ENCODE measurements around the gene FGF11. TPM values are rescaled to one million over a fixed set of nuclear protein-coding genes. Genes with fewer than 3 reads are reported as not detected.
A peak's percentile ranks its signal among the peaks of the same experiment; 100 is the strongest.

Gene FGF11
- total and polyA plus RNA-seq, 10 donors: 1.0 to 5.5 (median 3.0) TPM

DNA sequence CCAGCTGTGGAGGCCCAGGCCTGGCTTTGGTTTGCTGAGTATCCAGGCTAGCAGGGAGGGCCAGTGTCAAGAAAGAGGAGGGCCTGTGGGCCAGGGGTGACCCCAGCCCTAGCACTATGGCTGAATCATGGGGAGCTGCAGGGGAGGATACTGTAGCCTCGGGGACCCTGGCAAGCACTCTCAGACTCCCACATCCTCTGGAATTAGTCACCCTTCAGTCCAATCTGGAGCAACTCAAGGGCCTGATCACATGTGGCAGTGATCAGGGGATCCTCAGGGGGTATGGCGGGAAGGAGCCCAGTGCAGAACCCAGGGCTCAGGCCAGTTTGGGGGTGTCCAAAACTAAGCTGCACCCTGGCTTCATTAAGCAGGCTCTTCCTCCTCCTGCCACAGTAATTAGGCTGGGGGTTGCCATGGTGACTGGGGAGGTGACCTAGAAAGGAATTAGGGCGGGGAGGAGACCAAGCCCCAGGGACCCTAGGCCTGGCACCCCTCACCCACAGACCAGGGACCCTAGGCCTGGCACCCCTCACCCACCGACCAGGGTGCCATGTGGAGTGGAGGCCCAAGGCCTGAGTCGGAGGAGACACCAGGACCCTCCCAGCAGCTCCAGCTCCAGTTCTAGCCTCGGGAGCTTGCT is 25.8 kb upstream of the FGF11 start:
- Histone ChIP-seq H3K9me3 (no peaks in the 10 kb centered on the region), H3K4me3 (no peak overlapping the region), H3K36me3 (peaks cover 0 to 7% (median 0%) of the 10 kb centered on the region in 6 donors), H3K27me3 (replicated peaks in 1 of 7) (peaks cover 0 to 6% (median 0%) of the 10 kb centered on the region in 7 donors), H3K27ac (peak overlapping the region in 5 of 8 donors; percentile 5 to 33 (median 23)), H3K4me1 (peaks cover 0 to under 1% (median 0%) of the 10 kb centered on the region in 6 donors)
- DNase-seq: no peak
- intact Hi-C loops (cut with DNase I; ENCODE audit: low total_unique reads): no loop called here
- 56 to 81% (median 75%) methylated on average over 3 to 6 of the region's 6 CpGs for WGBS, 5 donors
- TF ChIP-seq POLR2A (IDR thresholded peaks at IDR 0.05): no peak
- TF ChIP-seq, protein P1, sequence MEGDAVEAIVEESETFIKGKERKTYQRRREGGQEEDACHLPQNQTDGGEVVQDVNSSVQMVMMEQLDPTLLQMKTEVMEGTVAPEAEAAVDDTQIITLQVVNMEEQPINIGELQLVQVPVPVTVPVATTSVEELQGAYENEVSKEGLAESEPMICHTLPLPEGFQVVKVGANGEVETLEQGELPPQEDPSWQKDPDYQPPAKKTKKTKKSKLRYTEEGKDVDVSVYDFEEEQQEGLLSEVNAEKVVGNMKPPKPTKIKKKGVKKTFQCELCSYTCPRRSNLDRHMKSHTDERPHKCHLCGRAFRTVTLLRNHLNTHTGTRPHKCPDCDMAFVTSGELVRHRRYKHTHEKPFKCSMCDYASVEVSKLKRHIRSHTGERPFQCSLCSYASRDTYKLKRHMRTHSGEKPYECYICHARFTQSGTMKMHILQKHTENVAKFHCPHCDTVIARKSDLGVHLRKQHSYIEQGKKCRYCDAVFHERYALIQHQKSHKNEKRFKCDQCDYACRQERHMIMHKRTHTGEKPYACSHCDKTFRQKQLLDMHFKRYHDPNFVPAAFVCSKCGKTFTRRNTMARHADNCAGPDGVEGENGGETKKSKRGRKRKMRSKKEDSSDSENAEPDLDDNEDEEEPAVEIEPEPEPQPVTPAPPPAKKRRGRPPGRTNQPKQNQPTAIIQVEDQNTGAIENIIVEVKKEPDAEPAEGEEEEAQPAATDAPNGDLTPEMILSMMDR (IDR thresholded peaks at IDR 0.05 in 8 of 11, conservative IDR thresholded peaks at IDR 0.05 in 3 of 11): no peak
- TF ChIP-seq POLR2AphosphoS5 (IDR thresholded peaks at IDR 0.05): no peak

DNA sequence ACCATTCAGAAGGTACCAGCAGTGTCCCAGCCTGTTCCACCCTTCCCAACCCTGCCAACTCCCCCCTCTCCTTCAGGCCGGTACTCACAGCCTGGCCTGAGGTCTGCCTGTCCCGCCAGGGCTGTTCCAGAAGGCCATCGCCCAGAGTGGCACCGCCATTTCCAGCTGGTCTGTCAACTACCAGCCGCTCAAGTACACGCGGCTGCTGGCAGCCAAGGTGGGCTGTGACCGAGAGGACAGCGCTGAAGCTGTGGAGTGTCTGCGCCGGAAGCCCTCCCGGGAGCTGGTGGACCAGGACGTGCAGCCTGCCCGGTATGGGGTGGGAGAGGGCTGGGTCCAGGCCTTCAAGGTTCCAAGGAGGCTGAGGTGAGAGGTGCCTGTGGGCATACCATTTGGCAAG is 24.5 kb upstream of the FGF11 start:
- intact Hi-C loops (cut with DNase I; ENCODE audit: low total_unique reads): no loop called here
- no peaks in the 10 kb centered on the region for H3K27me3 ChIP-seq (replicated peaks in 1 of 7)
- H3K9me3 ChIP-seq: no peaks in the 10 kb centered on the region
- no peaks in the 10 kb centered on the region for H3K4me1 ChIP-seq
- peaks cover 0 to 7% (median 0%) of the 10 kb centered on the region in 6 donors for H3K36me3 ChIP-seq
- TF ChIP-seq POLR2A (IDR thresholded peaks at IDR 0.05): no peak
- TF ChIP-seq, protein P1 (IDR thresholded peaks at IDR 0.05 in 8 of 11, conservative IDR thresholded peaks at IDR 0.05 in 3 of 11): no peak
- TF ChIP-seq POLR2AphosphoS5 (IDR thresholded peaks at IDR 0.05): no peak
- 85 to 97% (median 87%) methylated on average over 7 to 14 of the region's 14 CpGs for WGBS, 5 donors
- no peak overlapping the region for H3K4me3 ChIP-seq
- no peak for DNase-seq
- no peak overlapping the region for H3K27ac ChIP-seq

DNA sequence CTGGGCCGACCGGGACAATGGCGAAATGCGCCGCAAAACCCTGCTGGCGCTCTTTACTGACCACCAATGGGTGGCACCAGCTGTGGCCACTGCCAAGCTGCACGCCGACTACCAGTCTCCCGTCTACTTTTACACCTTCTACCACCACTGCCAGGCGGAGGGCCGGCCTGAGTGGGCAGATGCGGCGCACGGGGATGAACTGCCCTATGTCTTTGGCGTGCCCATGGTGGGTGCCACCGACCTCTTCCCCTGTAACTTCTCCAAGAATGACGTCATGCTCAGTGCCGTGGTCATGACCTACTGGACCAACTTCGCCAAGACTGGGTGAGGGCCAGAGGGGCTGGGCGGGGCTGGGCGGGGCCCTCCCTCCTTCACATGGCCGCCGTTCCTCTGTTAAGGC is 23.5 kb upstream of the FGF11 start:
- intact Hi-C loops (cut with DNase I; ENCODE audit: low total_unique reads): no loop called here
- Histone ChIP-seq H3K4me3 (no peak overlapping the region), H3K36me3 (peaks cover 0 to 7% (median 0%) of the 10 kb centered on the region in 6 donors), H3K4me1 (no peaks in the 10 kb centered on the region), H3K9me3 (no peaks in the 10 kb centered on the region), H3K27me3 (replicated peaks in 1 of 7) (no peaks in the 10 kb centered on the region), H3K27ac (no peak overlapping the region)
- WGBS, 5 donors: 85 to 96% (median 90%) methylated on average over 18 to 23 of the region's 23 CpGs
- TF ChIP-seq POLR2AphosphoS5 (IDR thresholded peaks at IDR 0.05): no peak
- DNase-seq: no peak

DNA sequence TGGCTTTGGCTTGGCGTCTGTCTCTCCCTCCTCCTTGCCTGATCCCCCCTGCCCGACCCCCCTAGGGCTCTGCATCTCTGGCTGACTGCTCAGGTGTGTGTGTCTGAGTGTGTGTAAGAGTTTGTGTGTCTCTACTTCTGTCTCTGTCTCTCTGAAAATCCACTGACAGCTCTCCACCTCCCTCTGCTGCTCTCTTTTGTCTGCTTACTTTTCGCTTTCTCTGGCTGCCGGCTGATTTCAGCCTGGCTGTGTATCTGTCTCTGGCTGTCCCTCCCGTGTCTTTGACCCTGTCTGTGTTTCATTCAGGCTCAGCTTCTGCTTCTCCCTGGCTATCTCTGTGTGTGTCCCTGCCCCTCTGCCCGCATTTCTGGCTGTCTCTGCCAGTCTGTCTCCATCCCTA is 23.0 kb upstream of the FGF11 start:
- no peak for DNase-seq

More for the DNA sequence above, 23.0 kb upstream of the FGF11 start:
- 77 to 88% (median 79%) methylated on average over 6 of the region's 6 CpGs for WGBS, 5 donors
- Histone ChIP-seq H3K4me3 (no peak overlapping the region), H3K4me1 (no peaks in the 10 kb centered on the region), H3K27me3 (replicated peaks in 1 of 7) (no peaks in the 10 kb centered on the region), H3K36me3 (peaks cover 0 to 7% (median 0%) of the 10 kb centered on the region in 6 donors), H3K27ac (no peak overlapping the region), H3K9me3 (no peaks in the 10 kb centered on the region)
- intact Hi-C loops (cut with DNase I; ENCODE audit: low total_unique reads): no loop called here
- no peak for TF ChIP-seq POLR2A (IDR thresholded peaks at IDR 0.05)
- TF ChIP-seq POLR2AphosphoS5 (IDR thresholded peaks at IDR 0.05): no peak
- TF ChIP-seq, protein P1 (IDR thresholded peaks at IDR 0.05 in 8 of 11, conservative IDR thresholded peaks at IDR 0.05 in 3 of 11): no peak

Data from spleen (tissue), 11 donors.